ENCODE results near the gene WDR72.
"Not testable (repeated sequence)": the region's sequence is repeated elsewhere in the genome, so short reads cannot be mapped to it uniquely, and the experiment has no call there.

WDR72 gene

GRCh38 chr15:53589520-53590057 is 169.9 kb downstream of the WDR72 start:
- DNase-seq (ENCODE audit: low read depth) = no peak

- peak; percentile 5 for DNase-seq (ENCODE audit: low read depth)
Measured at GRCh38 chr15:53588773-53589172, 170.7 kb downstream of the WDR72 start.

- DNase-seq (ENCODE audit: low read depth) = no peak
Measured at GRCh38 chr15:53586799-53587198, 172.7 kb downstream of the WDR72 start.

- DNase-seq (ENCODE audit: low read depth) = no peak
Measured at GRCh38 chr15:53581513-53581912, 177.9 kb downstream of the WDR72 start.

- no peak for DNase-seq (ENCODE audit: low read depth)
Measured at GRCh38 chr15:53580366-53580765, 179.1 kb downstream of the WDR72 start.

- DNase-seq (ENCODE audit: low read depth) = no peak
Measured at GRCh38 chr15:53576841-53577240, 182.6 kb downstream of the WDR72 start.

GRCh38 chr15:53573091-53573490 is 186.4 kb downstream of the WDR72 start:
- no peak for DNase-seq (ENCODE audit: low read depth)

- no peak for DNase-seq (ENCODE audit: low read depth)
Measured at GRCh38 chr15:53569751-53570480, 189.5 kb downstream of the WDR72 start.

- no peak for DNase-seq (ENCODE audit: low read depth)
Measured at GRCh38 chr15:53566912-53567311, 192.6 kb downstream of the WDR72 start.

- DNase-seq (ENCODE audit: low read depth) = no peak
Measured at GRCh38 chr15:53565721-53566120, 193.7 kb downstream of the WDR72 start.

GRCh38 chr15:53564647-53565046 is 194.8 kb downstream of the WDR72 start:
- DNase-seq (ENCODE audit: low read depth) = no peak

GRCh38 chr15:53563627-53564026 is 195.8 kb downstream of the WDR72 start:
- no peak for DNase-seq (ENCODE audit: low read depth)

- no peak for DNase-seq (ENCODE audit: low read depth)
Measured at GRCh38 chr15:53559364-53560277, 199.8 kb downstream of the WDR72 start.

- DNase-seq (ENCODE audit: low read depth) = no peak
Measured at GRCh38 chr15:53558384-53558783, 201.1 kb downstream of the WDR72 start.

GRCh38 chr15:53555226-53555625 is 204.2 kb downstream of the WDR72 start:
- no peak for DNase-seq (ENCODE audit: low read depth)

- no peak for DNase-seq (ENCODE audit: low read depth)
Measured at GRCh38 chr15:53549697-53550305, 209.7 kb downstream of the WDR72 start.

- DNase-seq (ENCODE audit: low read depth) = no peak
Measured at GRCh38 chr15:53548236-53548635, 211.2 kb downstream of the WDR72 start.

- DNase-seq (ENCODE audit: low read depth) = not testable (repeated sequence)
Measured at GRCh38 chr15:53540626-53541300, 218.7 kb downstream of the WDR72 start.

- DNase-seq (ENCODE audit: low read depth) = no peak
Measured at GRCh38 chr15:53539878-53540277, 219.6 kb downstream of the WDR72 start.

- no peak for DNase-seq (ENCODE audit: low read depth)
Measured at GRCh38 chr15:53536479-53537120, 222.9 kb downstream of the WDR72 start.

GRCh38 chr15:53535886-53536285 is 223.6 kb downstream of the WDR72 start:
- no peak for DNase-seq (ENCODE audit: low read depth)
